Measurements from ENCODE around the gene GPR179.

GPR179 gene

GRCh38 chr17:38328620-38329019 is 15.1 kb downstream of the GPR179 start:
- DNase-seq (ENCODE audit: low read depth) = no peak
- TF ChIP-seq CTCF (IDR thresholded peaks at IDR 0.05; ENCODE audit: low read length, missing control alignments) = no peak
- no peak overlapping the region for H3K4me3 ChIP-seq (replicated peaks; ENCODE audit: low read depth, low read length)

DNA sequence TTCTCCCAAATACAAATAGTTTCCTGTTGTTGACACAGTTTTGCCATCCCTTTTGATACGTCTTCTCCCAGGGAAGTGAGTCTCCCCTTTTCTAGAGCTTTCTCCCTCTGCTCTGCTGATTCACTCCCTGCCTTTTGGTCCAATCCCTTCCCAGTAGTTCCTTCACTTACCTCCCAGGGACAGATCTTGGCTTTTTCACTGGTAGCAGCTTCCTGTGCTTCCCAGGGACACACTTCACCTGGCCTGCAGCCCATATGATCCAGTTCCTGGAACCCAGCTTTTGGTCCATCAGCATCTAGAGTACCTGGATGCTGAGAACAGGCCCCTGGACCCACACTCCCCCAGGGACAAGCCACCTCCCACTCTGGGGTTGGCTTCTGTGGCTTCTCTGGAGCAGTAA is 15.8 kb downstream of the GPR179 start:
- no peak for DNase-seq (ENCODE audit: low read depth)
- H3K4me3 ChIP-seq (replicated peaks; ENCODE audit: low read depth, low read length) = no peak overlapping the region
- no peak for TF ChIP-seq CTCF (IDR thresholded peaks at IDR 0.05; ENCODE audit: low read length, missing control alignments)

DNA sequence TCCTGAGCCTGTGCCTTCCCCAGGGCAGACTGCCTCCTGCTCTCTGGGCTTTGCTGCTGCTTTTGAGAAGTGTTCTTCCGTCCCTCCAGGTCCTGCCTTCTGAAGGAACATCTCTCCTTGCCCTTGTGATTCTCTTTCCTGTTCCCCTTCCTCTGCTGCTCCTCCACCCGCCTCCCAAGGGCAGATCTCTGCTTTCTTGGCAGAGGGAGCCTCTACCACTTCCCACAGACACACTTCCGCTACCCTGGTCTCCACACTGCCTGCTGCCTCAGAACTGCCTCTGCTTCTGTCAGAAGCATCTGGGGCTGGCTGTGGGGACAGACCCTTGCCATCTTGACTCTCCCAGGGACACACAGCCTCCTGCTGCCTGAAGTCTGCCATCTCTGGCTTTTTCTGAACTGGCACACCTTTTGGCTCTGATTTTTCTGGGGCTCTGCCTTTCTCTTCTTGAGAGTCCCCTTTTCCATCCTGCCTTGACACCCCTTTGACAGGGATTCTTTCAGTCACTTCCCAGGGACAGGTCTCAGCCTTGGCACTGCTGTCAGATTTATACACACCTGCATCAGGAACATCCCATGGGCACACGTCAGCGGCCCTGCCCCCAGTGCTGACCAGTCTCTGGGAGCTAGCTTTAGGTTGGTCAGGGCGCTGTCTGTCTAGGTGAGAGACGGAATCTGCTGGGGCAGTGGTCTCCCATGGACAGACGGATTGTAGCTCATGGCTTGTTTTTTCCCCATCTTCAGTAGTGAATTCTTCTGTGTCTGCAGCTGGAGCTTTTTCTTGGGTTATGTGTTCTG is 16.6 kb downstream of the GPR179 start:
- H3K4me3 ChIP-seq (replicated peaks; ENCODE audit: low read depth, low read length) = no peak overlapping the region
- DNase-seq (ENCODE audit: low read depth) = peak; percentile 15
- no peak for TF ChIP-seq CTCF (IDR thresholded peaks at IDR 0.05; ENCODE audit: low read length, missing control alignments)

DNA sequence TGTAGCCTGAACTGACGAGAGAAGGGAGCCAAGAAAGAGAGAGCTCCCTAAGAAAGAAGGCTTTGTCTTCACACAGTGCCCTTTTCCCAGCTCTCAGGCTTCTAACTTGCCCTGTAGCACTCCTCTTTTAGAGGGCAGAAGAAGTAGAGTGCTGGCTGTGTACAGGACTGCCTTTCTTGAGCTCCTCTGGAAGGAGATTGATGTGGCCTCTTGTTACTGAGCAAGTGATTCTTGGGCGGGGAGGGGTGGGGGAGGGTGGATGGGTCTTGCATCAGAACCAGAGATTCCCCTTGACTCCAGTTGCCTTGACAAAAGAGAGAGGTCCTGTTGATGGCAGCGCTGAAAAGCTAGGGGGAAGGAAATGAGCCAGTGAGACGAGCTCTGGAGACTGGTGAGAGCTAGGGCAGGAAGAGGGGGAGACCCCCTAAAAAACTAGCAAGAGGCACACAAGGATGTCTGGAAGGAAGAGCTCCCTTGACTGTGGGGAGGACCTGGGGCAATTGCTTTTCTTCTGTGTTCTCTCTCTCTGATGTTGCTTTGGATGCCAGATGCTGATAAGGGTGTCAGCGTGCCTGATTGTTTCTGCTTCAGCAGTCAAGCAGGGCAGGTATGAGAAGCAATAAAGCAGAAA is 18.4 kb downstream of the GPR179 start:
- TF ChIP-seq CTCF (IDR thresholded peaks at IDR 0.05; ENCODE audit: low read length, missing control alignments) = no peak
- DNase-seq (ENCODE audit: low read depth) = no peak
- no peak overlapping the region for H3K4me3 ChIP-seq (replicated peaks; ENCODE audit: low read depth, low read length)

- H3K4me3 ChIP-seq (replicated peaks; ENCODE audit: low read depth, low read length) = no peak overlapping the region
Observed at GRCh38 chr17:38324772-38325171, 19.0 kb downstream of the GPR179 start.

GRCh38 chr17:38324141-38324697 is 19.5 kb downstream of the GPR179 start:
- TF ChIP-seq CTCF (IDR thresholded peaks at IDR 0.05; ENCODE audit: low read length, missing control alignments) = no peak

More at GRCh38 chr17:38324772-38325171, 19.0 kb downstream of the GPR179 start:
- no peak for TF ChIP-seq CTCF (IDR thresholded peaks at IDR 0.05; ENCODE audit: low read length, missing control alignments)
- no peak for DNase-seq (ENCODE audit: low read depth)

More at GRCh38 chr17:38324141-38324697, 19.5 kb downstream of the GPR179 start:
- H3K4me3 ChIP-seq (replicated peaks; ENCODE audit: low read depth, low read length) = no peak overlapping the region
- DNase-seq (ENCODE audit: low read depth) = no peak

All from fibroblast of pulmonary artery (primary cell).